Upper lobe of left lung (tissue), 4 donors: ENCODE data around the gene TBX20.
"Not testable (repeated sequence)": the region's sequence is repeated elsewhere in the genome, so short reads cannot be mapped to it uniquely, and the experiment has no call there.

ENCODE experiments used
- CTCF ChIP-seq, 6 experiments: fragments of 450-650 bp in 4 of 6; fragments of 200-600 bp in 2 of 6; sonication (generic) in 2 of 6; IDR thresholded peaks; one replicate each; pipeline ENCODE4 v1.5.1; 2016 to 2019; ENCODE audit warnings: antibody characterized with exemption in 6 of 6
- EP300 ChIP-seq, 4 donors: sonication (generic); formaldehyde crosslinking; IDR thresholded peaks; one replicate each; pipeline ENCODE4 v1.5.1; 2017; ENCODE audit warnings: antibody characterized with exemption in 4 of 4, control low read depth in 2 of 4
- POLR2AphosphoS5 ChIP-seq, 2 donors: sonication (generic); formaldehyde crosslinking; IDR thresholded peaks; one replicate each; pipeline ENCODE4 v1.5.1; 2017; ENCODE audit warnings: antibody characterized with exemption in 2 of 2

- TF ChIP-seq CTCF, EP300, POLR2AphosphoS5 (IDR thresholded peaks at IDR 0.05): not testable (repeated sequence)
These were observed 80.7 kb downstream of the TBX20 start for GRCh38 chr7:35173176-35173575.
